HepG2 (cell line): Measurements from ENCODE around the gene ADAM8. TPM values are rescaled to one million over a fixed set of nuclear protein-coding genes. Genes with fewer than 3 reads are reported as not detected.

Experiments used
- DPF2 ChIP-seq: sonication (generic); formaldehyde crosslinking; IDR thresholded peaks from 2 replicates; pipeline ENCODE4 v1.4.0; 2020; ENCODE audit warnings: mild to moderate bottlenecking, low read depth, missing genetic modification reagents, borderline replicate concordance
- ETV5 ChIP-seq: IDR thresholded peaks from 2 replicates; pipeline ENCODE4 v1.6.1; 2018; ENCODE audit warnings: missing biosample characterization, missing genetic modification reagents, inconsistent platforms, borderline replicate concordance
- HNRNPL ChIP-seq: fragments of 200-400 bp; formaldehyde crosslinking; IDR thresholded peaks from 2 replicates; pipeline ENCODE4 v1.6.1; 2017; ENCODE audit warnings: mild to moderate bottlenecking, low read depth, low read length
- NCOA2 ChIP-seq: sonication (generic); formaldehyde crosslinking; IDR thresholded peaks from 2 replicates; pipeline ENCODE4 v1.8.0; 2022; ENCODE audit warnings: inconsistent platforms
- RBM22 ChIP-seq: fragments of 200-400 bp; formaldehyde crosslinking; optimal IDR thresholded peaks from 2 replicates; pipeline ENCODE3; 2017; ENCODE audit warnings: mild to moderate bottlenecking, low read length, moderate library complexity
- RERE ChIP-seq: IDR thresholded peaks from 2 replicates; pipeline ENCODE4 v1.6.1; 2016; ENCODE audit warnings: low read depth, missing genetic modification reagents, missing compliant biosample characterization
- SETDB1 ChIP-seq: sonication (generic); formaldehyde crosslinking; IDR thresholded peaks from 2 replicates; pipeline ENCODE4 v1.5.1; 2020; ENCODE audit warnings: missing genetic modification reagents, mild to moderate bottlenecking, borderline replicate concordance
- ZBTB26 ChIP-seq: IDR thresholded peaks from 2 replicates; pipeline ENCODE4 v1.6.1; 2016; ENCODE audit warnings: missing compliant biosample characterization, missing genetic modification reagents, borderline replicate concordance
- ZNF280D ChIP-seq: sonication (generic); formaldehyde crosslinking; IDR thresholded peaks from 2 replicates; pipeline ENCODE4 v1.5.1; 2020; ENCODE audit warnings: mild to moderate bottlenecking, missing genetic modification reagents
- ZNF468 ChIP-seq: sonication (generic); formaldehyde crosslinking; IDR thresholded peaks from 2 replicates; pipeline ENCODE4 v1.8.0; 2022; ENCODE audit warnings: mild to moderate bottlenecking, moderate library complexity, missing genetic modification reagents
- ZSCAN25 ChIP-seq: sonication (generic); formaldehyde crosslinking; IDR thresholded peaks from 2 replicates; pipeline ENCODE4 v1.8.0; 2022; ENCODE audit warnings: mild to moderate bottlenecking, missing genetic modification reagents
- polyA plus RNA-seq, 8 experiments: library from polyadenylated mRNA; depleted of rRNA in 3 of 8; stranded (reverse) in 7 of 8; unstranded in 1 of 8; fragments of >200 nt; fragmentation: Illumina TruSeq in 4 of 8; extraction: Trizol in 4 of 8; gene quantifications; 2 replicates each; pipeline versions ENCODE4 v1.2.1 to v1.2.3, GENCODE V29; 2011 to 2016; ENCODE audit warnings: low read depth in 4 of 8, missing spikeins in 1 of 8, mixed read lengths in 1 of 8; ENCODE audit not compliant: insufficient read depth in 1 of 8
- total RNA-seq, 5 experiments: library from RNA; depleted of rRNA; stranded (reverse); fragments of >200 nt; fragmentation: Illumina TruSeq; extraction: Trizol; gene quantifications; 2 replicates each; pipeline ENCODE4 v1.2.3, GENCODE V29; 2016; ENCODE audit warnings: low read depth in 1 of 5
- TF ChIP-seq, protein P1 (sequence below), 2 experiments: sonication (generic) in 1 of 2; formaldehyde crosslinking in 1 of 2; IDR thresholded peaks; 2 replicates each; pipeline versions ENCODE4 v1.4.0 to v1.6.1; 2016 to 2020; ENCODE audit warnings: borderline replicate concordance in 1 of 2, low read depth in 1 of 2, mild to moderate bottlenecking in 1 of 2, missing genetic modification reagents in 1 of 2

Gene ADAM8
- total and polyA plus RNA-seq, 2 of the 13 experiments (the other 11 are each of a cell fraction or from before 2014, with no cell fraction given), result 0.24 to 0.93 TPM

GRCh38 chr10:133308421-133309099 lies 31.9 kb upstream of the ADAM8 start, which contains the start of the genes TUBGCP2 and ZNF511 (continued):
- TF ChIP-seq RERE (no peak), HNRNPL (no peak), ETV5 (CRISPR knock-in tag) (no peak), NCOA2 (CRISPR knock-in tag) (no peak), DPF2 (CRISPR knock-in tag) (no peak), ZSCAN25 (CRISPR knock-in tag) (peak; percentile 70), SETDB1 (CRISPR knock-in tag) (no peak), ZBTB26 (CRISPR knock-in tag) (no peak), ZNF468 (CRISPR knock-in tag) (no peak), ZNF280D (CRISPR knock-in tag) (no peak), RBM22 (no peak)
- TF ChIP-seq, protein P1, sequence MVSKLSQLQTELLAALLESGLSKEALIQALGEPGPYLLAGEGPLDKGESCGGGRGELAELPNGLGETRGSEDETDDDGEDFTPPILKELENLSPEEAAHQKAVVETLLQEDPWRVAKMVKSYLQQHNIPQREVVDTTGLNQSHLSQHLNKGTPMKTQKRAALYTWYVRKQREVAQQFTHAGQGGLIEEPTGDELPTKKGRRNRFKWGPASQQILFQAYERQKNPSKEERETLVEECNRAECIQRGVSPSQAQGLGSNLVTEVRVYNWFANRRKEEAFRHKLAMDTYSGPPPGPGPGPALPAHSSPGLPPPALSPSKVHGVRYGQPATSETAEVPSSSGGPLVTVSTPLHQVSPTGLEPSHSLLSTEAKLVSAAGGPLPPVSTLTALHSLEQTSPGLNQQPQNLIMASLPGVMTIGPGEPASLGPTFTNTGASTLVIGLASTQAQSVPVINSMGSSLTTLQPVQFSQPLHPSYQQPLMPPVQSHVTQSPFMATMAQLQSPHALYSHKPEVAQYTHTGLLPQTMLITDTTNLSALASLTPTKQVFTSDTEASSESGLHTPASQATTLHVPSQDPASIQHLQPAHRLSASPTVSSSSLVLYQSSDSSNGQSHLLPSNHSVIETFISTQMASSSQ (IDR thresholded peaks at IDR 0.05; ENCODE audit: low read depth), result no peak
- TF ChIP-seq, protein P1 (CRISPR knock-in tag; IDR thresholded peaks at IDR 0.05; ENCODE audit: borderline replicate concordance), result peak; percentile 31; the same call in 1 of the 2 replicates
